Measurements from ENCODE around the gene RAB15. TPM values are rescaled to one million over a fixed set of nuclear protein-coding genes. Genes with fewer than 3 reads are reported as not detected.
A peak's percentile ranks its signal among the peaks of the same experiment; 100 is the strongest.

The RAB15 gene
- total RNA-seq, 1 donor from 2014 or later = 25.0 TPM

DNA sequence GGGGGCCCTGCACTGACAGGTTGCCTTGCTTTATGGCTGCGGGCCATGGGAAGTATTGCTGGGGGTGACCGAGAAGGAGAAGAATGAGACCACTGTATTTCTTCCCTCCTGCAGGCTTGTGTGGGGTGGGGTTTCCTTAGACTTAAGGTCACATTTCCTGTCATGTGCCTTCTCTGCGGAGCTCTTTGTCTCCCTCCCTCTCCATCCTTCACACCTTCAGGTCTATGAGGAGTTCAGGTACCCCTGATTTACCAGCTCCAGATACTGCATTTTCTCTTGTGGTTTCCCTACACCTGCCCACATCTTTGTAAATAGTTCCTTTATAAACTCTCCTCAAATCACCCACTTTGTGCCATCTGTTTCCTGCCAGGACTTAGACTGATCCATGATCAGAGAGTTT is 18.2 kb upstream of the RAB15 start:
- H3K4me1 Mint-ChIP-seq = peaks cover 16% of the 10 kb centered on the region
- peaks cover 10% of the 10 kb centered on the region for H3K36me3 Mint-ChIP-seq
- H3K4me3 Mint-ChIP-seq = no peak overlapping the region
- no peaks in the 10 kb centered on the region for H3K9me3 Mint-ChIP-seq
- peaks cover 4% of the 10 kb centered on the region for H3K27me3 Mint-ChIP-seq (ENCODE audit: low read depth)
- no peak overlapping the region for H3K27ac Mint-ChIP-seq
- DNase-seq (ENCODE audit: low spot score in 2 of 2, unreplicated experiment in 2 of 2) = no peak
- TF ChIP-seq, protein P1, sequence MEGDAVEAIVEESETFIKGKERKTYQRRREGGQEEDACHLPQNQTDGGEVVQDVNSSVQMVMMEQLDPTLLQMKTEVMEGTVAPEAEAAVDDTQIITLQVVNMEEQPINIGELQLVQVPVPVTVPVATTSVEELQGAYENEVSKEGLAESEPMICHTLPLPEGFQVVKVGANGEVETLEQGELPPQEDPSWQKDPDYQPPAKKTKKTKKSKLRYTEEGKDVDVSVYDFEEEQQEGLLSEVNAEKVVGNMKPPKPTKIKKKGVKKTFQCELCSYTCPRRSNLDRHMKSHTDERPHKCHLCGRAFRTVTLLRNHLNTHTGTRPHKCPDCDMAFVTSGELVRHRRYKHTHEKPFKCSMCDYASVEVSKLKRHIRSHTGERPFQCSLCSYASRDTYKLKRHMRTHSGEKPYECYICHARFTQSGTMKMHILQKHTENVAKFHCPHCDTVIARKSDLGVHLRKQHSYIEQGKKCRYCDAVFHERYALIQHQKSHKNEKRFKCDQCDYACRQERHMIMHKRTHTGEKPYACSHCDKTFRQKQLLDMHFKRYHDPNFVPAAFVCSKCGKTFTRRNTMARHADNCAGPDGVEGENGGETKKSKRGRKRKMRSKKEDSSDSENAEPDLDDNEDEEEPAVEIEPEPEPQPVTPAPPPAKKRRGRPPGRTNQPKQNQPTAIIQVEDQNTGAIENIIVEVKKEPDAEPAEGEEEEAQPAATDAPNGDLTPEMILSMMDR (IDR thresholded peaks at IDR 0.05; ENCODE audit: unreplicated experiment) = no peak

DNA sequence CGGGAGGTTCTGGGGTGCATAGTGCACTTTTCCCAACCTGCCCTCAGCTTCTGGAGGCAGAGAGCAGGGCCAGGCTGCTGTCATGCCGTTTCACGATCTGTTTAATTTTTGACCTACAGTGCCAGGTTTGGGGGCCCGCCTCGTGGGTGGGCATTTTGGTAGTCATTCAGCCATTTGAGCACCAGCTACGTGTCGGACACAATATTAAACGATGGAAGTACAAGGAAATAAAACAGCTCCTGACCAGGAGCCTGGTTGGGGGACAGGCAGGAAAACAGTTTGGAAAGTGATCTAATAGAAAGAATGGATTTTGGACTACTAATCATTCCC is 15.3 kb upstream of the RAB15 start:
- peak overlapping the region; percentile 96 for H3K4me3 Mint-ChIP-seq
- TF ChIP-seq, protein P1 (IDR thresholded peaks at IDR 0.05; ENCODE audit: unreplicated experiment) = no peak
- peak overlapping the region; percentile 99 for H3K27ac Mint-ChIP-seq
- peaks cover 6% of the 10 kb centered on the region for H3K36me3 Mint-ChIP-seq
- peaks cover 24% of the 10 kb centered on the region for H3K4me1 Mint-ChIP-seq
- H3K27me3 Mint-ChIP-seq (ENCODE audit: low read depth) = peaks cover 8% of the 10 kb centered on the region
- no peaks in the 10 kb centered on the region for H3K9me3 Mint-ChIP-seq
- no peak for DNase-seq (ENCODE audit: low spot score in 2 of 2, unreplicated experiment in 2 of 2)

DNA sequence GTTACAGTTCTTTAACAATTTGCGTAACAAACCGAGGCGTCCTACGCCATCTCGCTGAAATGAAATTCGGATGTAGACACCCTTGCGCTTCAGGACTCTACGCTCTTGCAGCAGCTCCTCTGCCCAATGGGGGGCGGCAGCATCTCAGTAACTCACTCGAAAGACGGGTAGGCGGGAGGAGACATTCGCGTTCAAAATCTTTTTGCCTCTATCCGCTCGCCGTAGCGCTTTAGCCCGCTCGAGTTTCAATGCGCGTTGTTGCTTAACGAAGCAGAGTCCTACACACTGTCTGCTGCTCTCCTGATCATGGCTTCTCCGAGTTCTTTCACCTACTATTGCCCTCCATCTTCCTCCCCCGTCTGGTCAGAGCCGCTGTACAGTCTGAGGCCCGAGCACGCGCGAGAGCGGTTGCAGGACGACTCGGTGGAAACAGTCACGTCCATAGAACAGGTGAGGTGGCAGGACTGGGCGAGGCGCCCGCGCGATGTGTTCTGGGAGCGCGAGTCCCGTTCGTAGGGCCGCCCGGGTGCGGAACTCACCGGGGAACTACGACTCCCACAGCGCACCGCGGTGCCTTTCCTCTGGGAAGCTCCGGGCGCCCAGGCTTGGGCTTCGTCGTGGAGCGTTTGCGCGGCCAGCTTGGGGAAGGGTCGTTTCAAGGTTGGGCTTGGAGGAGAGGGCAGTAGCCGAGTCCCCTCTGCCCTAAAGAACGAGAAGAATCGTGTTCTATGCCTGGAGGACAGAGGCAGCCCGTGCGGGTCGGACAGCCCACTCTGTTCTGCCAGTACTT is 14.7 kb upstream of the RAB15 start, which contains the start of gene FNTB:
FNTB (plus strand) TSS at position 248 of the 790 bp plus-strand sequence; CDS start at position 307, 59 bp downstream.
- Mint-ChIP-seq H3K27me3 (ENCODE audit: low read depth) (peaks cover 8% of the 10 kb centered on the region), H3K9me3 (no peaks in the 10 kb centered on the region)

DNA sequence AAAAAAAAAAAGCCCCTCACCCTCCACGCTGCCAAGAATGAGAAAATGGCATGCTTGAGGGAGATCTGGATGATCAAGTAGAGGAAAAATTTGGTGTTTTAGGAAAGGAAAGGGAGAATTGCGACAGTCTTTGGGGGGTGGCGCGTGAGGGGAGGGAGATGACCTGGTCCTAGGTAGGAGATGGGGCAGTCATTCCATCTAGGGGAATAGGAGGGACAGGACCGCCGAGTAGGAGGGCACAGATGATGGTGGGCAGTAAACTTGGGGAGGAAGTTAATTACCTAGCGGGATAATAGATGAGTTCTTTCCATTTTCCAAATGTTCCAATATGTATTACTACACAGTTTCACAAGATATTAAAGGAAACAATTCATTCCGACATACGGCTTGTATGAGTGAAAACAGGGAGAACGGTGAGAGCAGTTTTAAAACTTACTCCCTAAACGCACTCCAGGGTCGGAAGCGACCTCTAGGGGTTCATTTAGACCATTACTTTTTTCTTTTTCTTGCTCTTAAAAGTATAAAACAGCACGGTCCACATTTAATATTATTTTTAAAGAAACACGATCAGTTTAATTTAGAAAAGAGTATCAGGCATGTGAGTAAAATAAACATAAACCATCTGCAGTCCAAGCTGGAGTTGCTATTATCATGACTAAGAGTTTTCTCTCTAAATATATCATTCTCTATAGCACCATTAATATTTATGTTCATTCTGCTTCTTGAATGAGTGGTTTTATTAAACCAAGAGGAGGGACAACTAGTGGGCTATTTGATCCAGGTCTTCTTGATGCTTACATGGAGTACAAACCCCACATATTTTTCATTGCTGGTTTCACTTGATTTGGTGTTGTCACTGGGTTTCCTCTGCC is 11.5 kb upstream of the RAB15 start:
- Mint-ChIP-seq H3K36me3 (peaks cover 1% of the 10 kb centered on the region), H3K27me3 (ENCODE audit: low read depth) (peaks cover 8% of the 10 kb centered on the region), H3K9me3 (no peaks in the 10 kb centered on the region), H3K4me3 (peak overlapping the region; percentile 60), H3K4me1 (peaks cover 22% of the 10 kb centered on the region), H3K27ac (no peak overlapping the region)
- DNase-seq (ENCODE audit: low spot score in 2 of 2, unreplicated experiment in 2 of 2) = no peak
- TF ChIP-seq, protein P1 (IDR thresholded peaks at IDR 0.05; ENCODE audit: unreplicated experiment) = peak; percentile 56

More for the DNA sequence above, 14.7 kb upstream of the RAB15 start, which contains the start of gene FNTB:
- peak within 1 kb of the TSS; percentile 99 for H3K27ac Mint-ChIP-seq
- peak within 1 kb of the TSS; percentile 96 for H3K4me3 Mint-ChIP-seq
- peaks cover 24% of the 10 kb centered on the region for H3K4me1 Mint-ChIP-seq
- peaks cover 6% of the 10 kb centered on the region for H3K36me3 Mint-ChIP-seq
- TF ChIP-seq, protein P1 (IDR thresholded peaks at IDR 0.05; ENCODE audit: unreplicated experiment) = no peak
- peak; percentile 86 to 94 for DNase-seq (ENCODE audit: low spot score in 2 of 2, unreplicated experiment in 2 of 2)

DNA sequence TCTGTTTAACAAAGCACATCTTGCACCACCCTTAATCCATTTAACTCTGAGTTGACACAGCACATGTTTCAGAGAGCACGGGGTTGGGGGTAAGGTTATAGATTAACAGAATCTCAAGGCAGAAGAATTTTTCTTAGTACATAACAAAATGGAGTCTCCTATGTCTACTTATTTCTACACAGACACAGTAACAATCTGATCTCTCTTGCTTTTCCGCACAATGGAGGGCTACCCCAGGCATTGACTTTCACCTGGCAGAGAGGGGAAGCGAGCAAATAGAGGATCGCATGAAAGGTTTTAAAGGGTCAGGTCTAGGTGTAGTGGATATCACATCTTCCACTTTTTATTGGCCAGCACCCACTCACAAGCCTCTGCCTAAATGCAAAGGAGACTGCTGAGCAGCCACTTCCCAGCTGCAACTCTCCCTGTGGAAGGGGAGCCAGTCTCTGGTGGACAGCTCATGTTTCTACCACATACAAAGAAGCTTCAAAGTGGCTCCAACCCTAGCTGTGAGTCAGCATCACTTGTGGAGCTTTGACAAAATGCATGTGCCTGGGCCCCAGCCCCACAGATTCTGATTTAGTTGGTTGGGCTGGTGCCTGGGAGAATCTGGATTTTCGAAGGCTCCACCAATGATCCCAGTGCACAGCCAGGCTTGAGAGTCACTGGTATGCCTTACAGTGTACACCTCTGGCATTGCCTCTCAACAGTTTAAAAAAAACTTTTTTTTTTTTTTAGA is 7.4 kb upstream of the RAB15 start:
- no peak overlapping the region for H3K27ac Mint-ChIP-seq

More for the DNA sequence above, 7.4 kb upstream of the RAB15 start:
- Mint-ChIP-seq H3K9me3 (no peaks in the 10 kb centered on the region), H3K36me3 (no peaks in the 10 kb centered on the region), H3K27me3 (ENCODE audit: low read depth) (peaks cover 3% of the 10 kb centered on the region), H3K4me1 (peaks cover 17% of the 10 kb centered on the region), H3K4me3 (no peak overlapping the region)
- TF ChIP-seq, protein P1 (IDR thresholded peaks at IDR 0.05; ENCODE audit: unreplicated experiment) = no peak
- DNase-seq (ENCODE audit: low spot score in 2 of 2, unreplicated experiment in 2 of 2) = no peak

Measured in mesothelial cell of epicardium (in vitro differentiated cells).